ENCODE measurements around the gene MED13.

DNA sequence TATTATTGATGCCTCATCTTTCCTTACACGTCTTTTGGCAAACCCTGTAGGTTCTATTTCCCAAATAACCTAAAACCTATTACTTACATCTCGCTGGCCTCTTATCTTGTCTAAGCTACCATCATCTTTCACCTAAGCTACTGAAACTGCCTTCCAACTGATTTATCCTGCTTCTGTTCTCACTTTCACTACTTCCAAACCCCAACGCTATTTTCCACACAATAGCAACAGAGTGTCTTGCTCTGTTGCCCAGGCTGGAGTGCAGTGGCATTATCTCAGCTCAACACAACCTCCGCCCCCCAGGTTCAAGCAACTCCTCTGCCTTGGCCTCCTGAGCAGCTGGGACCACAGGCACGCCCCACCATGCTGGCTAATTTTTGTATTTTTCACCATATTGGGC lies 84.5 kb downstream of the MED13 start:
- TF ChIP-seq POLR2A (IDR thresholded peaks at IDR 0.05; ENCODE audit: low read depth, low read length) (no peak), POLR2AphosphoS5 (IDR thresholded peaks at IDR 0.05; ENCODE audit: low read depth, low read length) (no peak), TAF1 (IDR thresholded peaks at IDR 0.05; ENCODE audit: borderline replicate concordance, low read depth, low read length) (no peak)

All from GM12892 (cell line).